ENCODE results near the gene ALDH16A1. TPM values are rescaled to one million over a fixed set of nuclear protein-coding genes. Genes with fewer than 3 reads are reported as not detected.

Gene ALDH16A1
- total RNA-seq, 2 donors from 2014 or later, result 52.8 to 57.1 TPM

GRCh38 chr19:49512970-49513745, 60.1 kb downstream of the ALDH16A1 start:
- Histone ChIP-seq H3K9ac (ENCODE audit: extremely low read depth, low read length, poor library complexity, severe bottlenecking) (peak overlapping the region; percentile 47), H3K27me3 (ENCODE audit: control insufficient read depth, insufficient read depth, low read length, poor library complexity, severe bottlenecking) (no peaks in the 10 kb centered on the region), H3K36me3 (ENCODE audit: control insufficient read depth, insufficient read depth, low read length) (no peaks in the 10 kb centered on the region), H3K9me3 (ENCODE audit: control insufficient read depth, low read length) (no peaks in the 10 kb centered on the region), H3K4me3 (ENCODE audit: low read length) (peak overlapping the region; percentile 79), H3K27ac (ENCODE audit: low read depth, low read length) (peak overlapping the region; percentile 38), H3K4me1 (ENCODE audit: control insufficient read depth, insufficient read depth, low read length) (peaks cover 3% of the 10 kb centered on the region)
- H3K27me3 Mint-ChIP-seq (ENCODE audit: insufficient read depth), result no peaks in the 10 kb centered on the region
- H3K4me3 Mint-ChIP-seq, result peak overlapping the region; percentile 65
- 0% methylated on average over 9 to 50 of the region's 50 CpGs for WGBS, 2 experiments (ENCODE audit: insufficient coverage in 1 of 2, insufficient read length in 1 of 2)
- peaks cover 5% of the 10 kb centered on the region for H3K4me1 Mint-ChIP-seq
- peaks cover 18% of the 10 kb centered on the region for H3K36me3 Mint-ChIP-seq (ENCODE audit: low read depth)
- peak overlapping the region; percentile 79 for H3K27ac Mint-ChIP-seq
- TF ChIP-seq, protein P1, sequence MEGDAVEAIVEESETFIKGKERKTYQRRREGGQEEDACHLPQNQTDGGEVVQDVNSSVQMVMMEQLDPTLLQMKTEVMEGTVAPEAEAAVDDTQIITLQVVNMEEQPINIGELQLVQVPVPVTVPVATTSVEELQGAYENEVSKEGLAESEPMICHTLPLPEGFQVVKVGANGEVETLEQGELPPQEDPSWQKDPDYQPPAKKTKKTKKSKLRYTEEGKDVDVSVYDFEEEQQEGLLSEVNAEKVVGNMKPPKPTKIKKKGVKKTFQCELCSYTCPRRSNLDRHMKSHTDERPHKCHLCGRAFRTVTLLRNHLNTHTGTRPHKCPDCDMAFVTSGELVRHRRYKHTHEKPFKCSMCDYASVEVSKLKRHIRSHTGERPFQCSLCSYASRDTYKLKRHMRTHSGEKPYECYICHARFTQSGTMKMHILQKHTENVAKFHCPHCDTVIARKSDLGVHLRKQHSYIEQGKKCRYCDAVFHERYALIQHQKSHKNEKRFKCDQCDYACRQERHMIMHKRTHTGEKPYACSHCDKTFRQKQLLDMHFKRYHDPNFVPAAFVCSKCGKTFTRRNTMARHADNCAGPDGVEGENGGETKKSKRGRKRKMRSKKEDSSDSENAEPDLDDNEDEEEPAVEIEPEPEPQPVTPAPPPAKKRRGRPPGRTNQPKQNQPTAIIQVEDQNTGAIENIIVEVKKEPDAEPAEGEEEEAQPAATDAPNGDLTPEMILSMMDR (conservative IDR thresholded peaks at IDR 0.05), result no peak
- no peaks in the 10 kb centered on the region for H3K9me3 Mint-ChIP-seq
- peak; percentile 87 for DNase-seq

DNA sequence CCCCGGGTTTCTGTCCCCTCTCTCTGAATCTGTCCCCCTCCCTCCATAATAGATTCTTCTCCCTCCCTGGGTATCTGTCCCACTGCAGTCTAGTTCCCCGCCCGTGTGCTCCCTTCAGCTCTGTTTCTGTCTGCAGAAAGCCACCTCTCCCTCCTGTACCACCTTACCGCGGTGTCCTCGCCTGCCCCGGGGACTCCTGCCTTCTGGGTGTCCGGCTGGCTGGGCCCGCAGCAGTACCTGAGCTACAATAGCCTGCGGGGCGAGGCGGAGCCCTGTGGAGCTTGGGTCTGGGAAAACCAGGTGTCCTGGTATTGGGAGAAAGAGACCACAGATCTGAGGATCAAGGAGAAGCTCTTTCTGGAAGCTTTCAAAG, 60.7 kb downstream of the ALDH16A1 start:
- H3K27ac ChIP-seq (ENCODE audit: low read depth, low read length), result no peak overlapping the region
- H3K27me3 ChIP-seq (ENCODE audit: control insufficient read depth, insufficient read depth, low read length, poor library complexity, severe bottlenecking), result no peaks in the 10 kb centered on the region
- peaks cover 21% of the 10 kb centered on the region for H3K36me3 Mint-ChIP-seq (ENCODE audit: low read depth)
- H3K27ac Mint-ChIP-seq, result peak overlapping the region; percentile 79
- no peaks in the 10 kb centered on the region for H3K9me3 Mint-ChIP-seq
- peak; percentile 56 for DNase-seq
- WGBS, 2 experiments (ENCODE audit: insufficient coverage in 1 of 2, insufficient read length in 1 of 2), result 64 to 65% methylated on average over 8 to 11 of the region's 12 CpGs
- no peaks in the 10 kb centered on the region for H3K9me3 ChIP-seq (ENCODE audit: control insufficient read depth, low read length)
- TF ChIP-seq, protein P1 (conservative IDR thresholded peaks at IDR 0.05), result no peak
- H3K4me3 Mint-ChIP-seq, result peak overlapping the region; percentile 65
- no peaks in the 10 kb centered on the region for H3K27me3 Mint-ChIP-seq (ENCODE audit: insufficient read depth)
- H3K4me1 Mint-ChIP-seq, result peaks cover 5% of the 10 kb centered on the region
- H3K4me1 ChIP-seq (ENCODE audit: control insufficient read depth, insufficient read depth, low read length), result peaks cover 3% of the 10 kb centered on the region
- H3K4me3 ChIP-seq (ENCODE audit: low read length), result peak overlapping the region; percentile 79
- H3K9ac ChIP-seq (ENCODE audit: extremely low read depth, low read length, poor library complexity, severe bottlenecking), result peak overlapping the region; percentile 47
- H3K36me3 ChIP-seq (ENCODE audit: control insufficient read depth, insufficient read depth, low read length), result no peaks in the 10 kb centered on the region

DNA sequence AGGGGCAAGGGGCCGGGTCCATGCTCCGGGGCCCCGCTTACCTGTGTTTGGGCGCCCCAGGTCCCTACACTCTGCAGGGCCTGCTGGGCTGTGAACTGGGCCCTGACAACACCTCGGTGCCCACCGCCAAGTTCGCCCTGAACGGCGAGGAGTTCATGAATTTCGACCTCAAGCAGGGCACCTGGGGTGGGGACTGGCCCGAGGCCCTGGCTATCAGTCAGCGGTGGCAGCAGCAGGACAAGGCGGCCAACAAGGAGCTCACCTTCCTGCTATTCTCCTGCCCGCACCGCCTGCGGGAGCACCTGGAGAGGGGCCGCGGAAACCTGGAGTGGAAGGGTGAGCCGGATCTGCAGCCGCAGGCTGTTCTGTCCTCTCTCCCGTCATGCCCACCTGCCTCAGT, 61.1 kb downstream of the ALDH16A1 start:
- Mint-ChIP-seq H3K36me3 (ENCODE audit: low read depth) (peaks cover 23% of the 10 kb centered on the region), H3K4me1 (peaks cover 5% of the 10 kb centered on the region), H3K9me3 (no peaks in the 10 kb centered on the region), H3K27ac (no peak overlapping the region), H3K4me3 (peak overlapping the region; percentile 65), H3K27me3 (ENCODE audit: insufficient read depth) (no peaks in the 10 kb centered on the region)
- peaks cover 3% of the 10 kb centered on the region for H3K4me1 ChIP-seq (ENCODE audit: control insufficient read depth, insufficient read depth, low read length)
- WGBS, 2 experiments (ENCODE audit: insufficient coverage in 1 of 2, insufficient read length in 1 of 2), result 91 to 94% methylated on average over 6 to 21 of the region's 21 CpGs
- H3K27me3 ChIP-seq (ENCODE audit: control insufficient read depth, insufficient read depth, low read length, poor library complexity, severe bottlenecking), result no peaks in the 10 kb centered on the region
- H3K36me3 ChIP-seq (ENCODE audit: control insufficient read depth, insufficient read depth, low read length), result no peaks in the 10 kb centered on the region
- peak overlapping the region; percentile 79 for H3K4me3 ChIP-seq (ENCODE audit: low read length)
- TF ChIP-seq, protein P1 (conservative IDR thresholded peaks at IDR 0.05), result no peak
- DNase-seq, result peak; percentile 65
- peak overlapping the region; percentile 47 for H3K9ac ChIP-seq (ENCODE audit: extremely low read depth, low read length, poor library complexity, severe bottlenecking)
- no peak overlapping the region for H3K27ac ChIP-seq (ENCODE audit: low read depth, low read length)
- H3K9me3 ChIP-seq (ENCODE audit: control insufficient read depth, low read length), result no peaks in the 10 kb centered on the region

All from endodermal cell (in vitro differentiated cells).